ENCODE results near the gene MAGEA8. TPM values are rescaled to one million over a fixed set of nuclear protein-coding genes. Genes with fewer than 3 reads are reported as not detected.
"Not testable (repeated sequence)": the region's sequence is repeated elsewhere in the genome, so short reads cannot be mapped to it uniquely, and the experiment has no call there.

MAGEA8 gene
- total RNA-seq, 3 donors from 2014 or later: not detected

DNA sequence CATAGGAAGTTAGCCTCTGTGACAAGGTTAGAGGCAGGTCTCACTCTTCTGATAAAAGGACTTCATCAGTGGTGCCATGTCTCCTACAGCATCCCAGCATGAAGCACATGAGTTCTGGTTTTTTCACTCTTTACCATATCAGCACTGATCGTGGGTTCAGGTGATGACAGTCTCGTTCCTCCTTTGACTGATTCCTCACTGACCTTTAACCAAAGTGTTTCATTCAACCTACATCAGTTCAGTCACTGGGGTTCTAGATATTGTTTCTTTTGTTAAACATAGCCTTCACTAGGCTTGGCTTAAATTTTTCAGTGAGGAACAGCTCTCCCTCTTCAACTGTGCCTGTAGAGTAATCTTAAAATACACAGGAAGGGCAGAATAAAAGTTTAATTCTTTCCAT, 9.6 kb upstream of the MAGEA8 start:
- intact Hi-C loops (cut with DNase I; ENCODE audit: low total_unique reads): no loop called here
- no peak for DNase-seq (ENCODE audit: low spot score in 2 of 2)
- H3K4me3 ChIP-seq: no peak overlapping the region
- no peak overlapping the region for H3K27ac ChIP-seq
- no peaks in the 10 kb centered on the region for H3K4me1 ChIP-seq
- H3K27me3 ChIP-seq: peaks cover 0 to 6% of the 10 kb centered on the region in 2 donors
- no peaks in the 10 kb centered on the region for H3K36me3 ChIP-seq
- TF ChIP-seq POLR2AphosphoS5 (IDR thresholded peaks at IDR 0.05): no peak
- TF ChIP-seq, protein P1, sequence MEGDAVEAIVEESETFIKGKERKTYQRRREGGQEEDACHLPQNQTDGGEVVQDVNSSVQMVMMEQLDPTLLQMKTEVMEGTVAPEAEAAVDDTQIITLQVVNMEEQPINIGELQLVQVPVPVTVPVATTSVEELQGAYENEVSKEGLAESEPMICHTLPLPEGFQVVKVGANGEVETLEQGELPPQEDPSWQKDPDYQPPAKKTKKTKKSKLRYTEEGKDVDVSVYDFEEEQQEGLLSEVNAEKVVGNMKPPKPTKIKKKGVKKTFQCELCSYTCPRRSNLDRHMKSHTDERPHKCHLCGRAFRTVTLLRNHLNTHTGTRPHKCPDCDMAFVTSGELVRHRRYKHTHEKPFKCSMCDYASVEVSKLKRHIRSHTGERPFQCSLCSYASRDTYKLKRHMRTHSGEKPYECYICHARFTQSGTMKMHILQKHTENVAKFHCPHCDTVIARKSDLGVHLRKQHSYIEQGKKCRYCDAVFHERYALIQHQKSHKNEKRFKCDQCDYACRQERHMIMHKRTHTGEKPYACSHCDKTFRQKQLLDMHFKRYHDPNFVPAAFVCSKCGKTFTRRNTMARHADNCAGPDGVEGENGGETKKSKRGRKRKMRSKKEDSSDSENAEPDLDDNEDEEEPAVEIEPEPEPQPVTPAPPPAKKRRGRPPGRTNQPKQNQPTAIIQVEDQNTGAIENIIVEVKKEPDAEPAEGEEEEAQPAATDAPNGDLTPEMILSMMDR (IDR thresholded peaks at IDR 0.05): no peak
- TF ChIP-seq POLR2A (IDR thresholded peaks at IDR 0.05): no peak
- H3K9me3 ChIP-seq: no peaks in the 10 kb centered on the region

- Histone ChIP-seq H3K4me1 (no peaks in the 10 kb centered on the region), H3K36me3 (no peaks in the 10 kb centered on the region), H3K4me3 (no peak overlapping the region), H3K9me3 (no peaks in the 10 kb centered on the region), H3K27ac (no peak overlapping the region), H3K27me3 (peaks cover 0 to 6% of the 10 kb centered on the region in 2 donors)
- intact Hi-C loops (cut with DNase I; ENCODE audit: low total_unique reads): no loop called here
- peak in 1 of 2 donors; percentile 62 for DNase-seq (ENCODE audit: low spot score in 2 of 2)
- TF ChIP-seq, protein P1 (IDR thresholded peaks at IDR 0.05): peak in 1 of 3 donors; percentile 27
- no peak for TF ChIP-seq POLR2AphosphoS5 (IDR thresholded peaks at IDR 0.05)
Observed at GRCh38 chrX:149871940-149872339, 9.0 kb upstream of the MAGEA8 start.

DNA sequence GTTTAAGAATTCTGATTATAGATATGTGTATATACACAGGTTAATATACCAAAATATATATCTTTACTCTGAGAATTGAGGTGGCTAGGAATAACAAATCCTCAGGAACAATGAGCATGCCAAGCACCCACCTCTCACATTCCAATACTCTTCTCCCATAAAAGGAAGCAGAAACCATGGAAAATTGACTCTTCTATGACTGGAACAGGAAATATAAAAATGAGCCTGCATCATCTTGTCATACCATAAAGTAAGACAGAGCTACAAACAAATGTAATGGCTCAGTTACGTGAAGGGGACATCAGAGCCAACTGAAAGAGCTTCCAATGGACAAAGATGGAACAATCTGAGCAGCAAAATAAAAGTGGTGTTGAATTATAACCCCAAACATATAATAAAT, 3.8 kb upstream of the MAGEA8 start:
- intact Hi-C loops (cut with DNase I; ENCODE audit: low total_unique reads): no loop called here
- Histone ChIP-seq H3K9me3 (no peaks in the 10 kb centered on the region), H3K27ac (no peak overlapping the region), H3K27me3 (peaks cover 0 to 6% of the 10 kb centered on the region in 2 donors), H3K4me3 (no peak overlapping the region), H3K4me1 (no peaks in the 10 kb centered on the region), H3K36me3 (no peaks in the 10 kb centered on the region)
- TF ChIP-seq, protein P1 (IDR thresholded peaks at IDR 0.05): no peak
- no peak for TF ChIP-seq POLR2AphosphoS5 (IDR thresholded peaks at IDR 0.05)
- TF ChIP-seq POLR2A (IDR thresholded peaks at IDR 0.05): no peak
- DNase-seq (ENCODE audit: low spot score in 2 of 2): no peak

DNA sequence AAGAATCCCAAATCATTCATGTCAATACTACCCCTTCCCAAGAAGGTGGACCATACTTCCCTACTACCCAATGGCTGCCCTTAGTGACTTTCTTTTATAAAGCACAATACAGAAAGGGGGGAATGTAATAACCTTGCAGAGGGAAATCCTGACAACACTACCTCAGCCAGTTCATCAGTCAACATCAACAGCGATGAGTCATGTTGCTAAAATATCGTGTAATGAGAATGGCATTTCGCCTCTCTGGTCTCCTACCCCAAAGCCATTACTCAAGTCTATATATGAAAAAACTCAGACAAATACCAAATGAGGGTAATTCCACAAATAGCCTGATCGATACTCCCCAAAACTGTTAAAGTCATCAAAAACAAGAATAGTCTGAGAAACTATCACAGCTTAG, 3.3 kb upstream of the MAGEA8 start:
- DNase-seq (ENCODE audit: low spot score in 2 of 2): no peak
- Histone ChIP-seq H3K4me3 (no peak overlapping the region), H3K27ac (no peak overlapping the region), H3K36me3 (no peaks in the 10 kb centered on the region), H3K9me3 (no peaks in the 10 kb centered on the region), H3K4me1 (no peaks in the 10 kb centered on the region), H3K27me3 (peaks cover 0 to 10% of the 10 kb centered on the region in 2 donors)
- intact Hi-C loops (cut with DNase I; ENCODE audit: low total_unique reads): no loop called here
- no peak for TF ChIP-seq POLR2A (IDR thresholded peaks at IDR 0.05)
- TF ChIP-seq, protein P1 (IDR thresholded peaks at IDR 0.05): no peak
- TF ChIP-seq POLR2AphosphoS5 (IDR thresholded peaks at IDR 0.05): no peak

GRCh38 chrX:149890828-149891227, 9.8 kb downstream of the MAGEA8 start:
- H3K27me3 ChIP-seq; H3K4me3 ChIP-seq; H3K9me3 ChIP-seq; H3K27ac ChIP-seq; H3K4me1 ChIP-seq; DNase-seq (ENCODE audit: low spot score in 2 of 2); intact Hi-C loops (cut with DNase I; ENCODE audit: low total_unique reads); H3K36me3 ChIP-seq: not testable (repeated sequence)

DNA sequence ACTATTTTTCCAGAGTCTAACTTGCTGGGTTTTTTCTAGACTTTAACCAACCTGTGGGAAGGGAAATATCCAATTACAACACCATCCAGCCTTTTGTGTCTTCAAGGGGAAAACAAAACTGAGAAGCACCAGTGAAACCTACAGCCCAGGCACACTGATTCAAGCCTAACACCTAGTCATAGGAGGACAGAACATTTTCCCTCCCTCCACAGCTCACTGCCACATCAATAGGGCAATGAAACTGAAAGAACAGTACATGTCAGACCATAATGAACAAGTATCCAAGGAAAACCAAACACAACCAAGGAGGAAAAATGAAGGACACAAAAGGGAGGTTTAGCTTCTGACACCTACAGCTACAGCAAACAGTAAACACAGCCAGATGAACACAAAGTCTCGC, 17.6 kb downstream of the MAGEA8 start:
- no peaks in the 10 kb centered on the region for H3K27me3 ChIP-seq
- H3K4me3 ChIP-seq: no peak overlapping the region
- intact Hi-C loops (cut with DNase I; ENCODE audit: low total_unique reads): no loop called here
- no peaks in the 10 kb centered on the region for H3K4me1 ChIP-seq
- no peaks in the 10 kb centered on the region for H3K36me3 ChIP-seq
- H3K9me3 ChIP-seq: no peaks in the 10 kb centered on the region
- H3K27ac ChIP-seq: no peak overlapping the region
- no peak for DNase-seq (ENCODE audit: low spot score in 2 of 2)
- TF ChIP-seq POLR2AphosphoS5 (IDR thresholded peaks at IDR 0.05): no peak
- TF ChIP-seq POLR2A (IDR thresholded peaks at IDR 0.05): no peak
- TF ChIP-seq, protein P1 (IDR thresholded peaks at IDR 0.05): no peak

Data from breast epithelium (tissue), 4 donors.